Chondrocyte (in vitro differentiated cells): ENCODE measurements around the gene ATP6V1G2. TPM values are rescaled to one million over a fixed set of nuclear protein-coding genes. Genes with fewer than 3 reads are reported as not detected.

ENCODE experiments used
- DNase-seq: peaks from one replicate; pipeline ENCODE4 v3.0.0; 2021; ENCODE audit warnings: mixed read lengths, low spot score
- H3K27ac Mint-ChIP-seq: one replicate; pipeline ENCODE4 v1.8.0; 2021; ENCODE audit warnings: mild to moderate bottlenecking, moderate library complexity, mixed read lengths; ENCODE audit not compliant: unreplicated experiment
- H3K27me3 Mint-ChIP-seq: 2 replicates; pipeline ENCODE4 v1.8.0; 2021; ENCODE audit warnings: low read depth, mixed read lengths
- H3K36me3 Mint-ChIP-seq: 2 replicates; pipeline ENCODE4 v1.8.0; 2021; ENCODE audit warnings: low read depth, mixed read lengths
- H3K4me1 Mint-ChIP-seq: 2 replicates; pipeline ENCODE4 v1.8.0; 2021; ENCODE audit warnings: low read depth, mild to moderate bottlenecking, mixed read lengths
- H3K4me3 Mint-ChIP-seq: one replicate; pipeline ENCODE4 v1.8.0; 2021; ENCODE audit warnings: mild to moderate bottlenecking, moderate library complexity, mixed read lengths; ENCODE audit not compliant: unreplicated experiment
- H3K9me3 Mint-ChIP-seq: 2 replicates; pipeline ENCODE4 v1.8.0; 2021; ENCODE audit warnings: low read depth, mixed read lengths
- CTCF ChIP-seq: fragments of 200-600 bp; sonication (generic); IDR thresholded peaks from 2 replicates; pipeline ENCODE4 v1.5.0; 2021; ENCODE audit warnings: antibody characterized with exemption, mild to moderate bottlenecking, moderate library complexity
- total RNA-seq: library from RNA; stranded (reverse); gene quantifications from 3 replicates; pipeline ENCODE4 v1.2.1, GENCODE V29; 2021

ATP6V1G2 gene
- total RNA-seq, 1 donor from 2014 or later: 3.0 TPM

GRCh38 chr6:31535538-31536324 lies 10.7 kb downstream of the ATP6V1G2 start:
- H3K27me3 Mint-ChIP-seq: no peaks in the 10 kb centered on the region
- peaks cover 29% of the 10 kb centered on the region for H3K4me1 Mint-ChIP-seq
- TF ChIP-seq CTCF: no peak
- H3K4me3 Mint-ChIP-seq: no peak overlapping the region
- peaks cover 65% of the 10 kb centered on the region for H3K36me3 Mint-ChIP-seq
- H3K27ac Mint-ChIP-seq: no peak overlapping the region
- DNase-seq: no peak
- H3K9me3 Mint-ChIP-seq: no peaks in the 10 kb centered on the region

- peaks cover 18% of the 10 kb centered on the region for H3K4me1 Mint-ChIP-seq
- no peaks in the 10 kb centered on the region for H3K27me3 Mint-ChIP-seq
These were observed 11.8 kb downstream of the ATP6V1G2 start for GRCh38 chr6:31534521-31535040.

GRCh38 chr6:31534011-31534410 lies 12.4 kb downstream of the ATP6V1G2 start:
- TF ChIP-seq CTCF: no peak

More at GRCh38 chr6:31534521-31535040, 11.8 kb downstream of the ATP6V1G2 start:
- no peak for TF ChIP-seq CTCF
- peaks cover 66% of the 10 kb centered on the region for H3K36me3 Mint-ChIP-seq
- no peaks in the 10 kb centered on the region for H3K9me3 Mint-ChIP-seq
- DNase-seq: no peak
- H3K27ac Mint-ChIP-seq: no peak overlapping the region
- H3K4me3 Mint-ChIP-seq: no peak overlapping the region

GRCh38 chr6:31533455-31533841 lies 13.0 kb downstream of the ATP6V1G2 start:
- Mint-ChIP-seq H3K4me3 (no peak overlapping the region), H3K9me3 (no peaks in the 10 kb centered on the region), H3K27me3 (no peaks in the 10 kb centered on the region), H3K36me3 (peaks cover 55% of the 10 kb centered on the region), H3K4me1 (peaks cover 6% of the 10 kb centered on the region), H3K27ac (no peak overlapping the region)
- DNase-seq: no peak
- TF ChIP-seq CTCF: no peak

More at GRCh38 chr6:31534011-31534410, 12.4 kb downstream of the ATP6V1G2 start:
- Mint-ChIP-seq H3K9me3 (no peaks in the 10 kb centered on the region), H3K4me1 (peaks cover 12% of the 10 kb centered on the region), H3K27ac (no peak overlapping the region), H3K27me3 (no peaks in the 10 kb centered on the region), H3K36me3 (peaks cover 61% of the 10 kb centered on the region), H3K4me3 (no peak overlapping the region)
- no peak for DNase-seq

GRCh38 chr6:31532644-31533454 lies 13.6 kb downstream of the ATP6V1G2 start:
- Mint-ChIP-seq H3K27ac (no peak overlapping the region), H3K4me3 (no peak overlapping the region), H3K36me3 (peaks cover 52% of the 10 kb centered on the region), H3K27me3 (no peaks in the 10 kb centered on the region), H3K4me1 (peaks cover 3% of the 10 kb centered on the region), H3K9me3 (no peaks in the 10 kb centered on the region)
- no peak for TF ChIP-seq CTCF
- DNase-seq: no peak
